A673 (cell line): ENCODE data around the gene CXCL8.

Experiments used
- CTCF ChIP-seq: fragments of 300-800, 200-600 bp; sonication (generic); conservative IDR thresholded peaks from 2 replicates; pipeline ENCODE4 v1.5.1; 2017; ENCODE audit warnings: low read depth, mild to moderate bottlenecking, antibody characterized with exemption, low read length, moderate library complexity, mixed read lengths
- EZH2 ChIP-seq: fragments of 200-600 bp; sonication (generic); IDR thresholded peaks from 2 replicates; pipeline ENCODE4 v1.6.1; 2017; ENCODE audit warnings: borderline replicate concordance, low read depth, mild to moderate bottlenecking, mixed read lengths, antibody characterized with exemption, low read length; ENCODE audit not compliant: poor library complexity, severe bottlenecking

- no peak for TF ChIP-seq CTCF
- TF ChIP-seq EZH2, result no peak
Measured at GRCh38 chr4:73780834-73781233, 40.5 kb downstream of the CXCL8 start.
